HG03521 (cell line): ENCODE data around the gene SRC.

Experiments
- ATAC-seq: cut with Tn5 transposase; IDR thresholded peaks from one replicate; pipeline ENCODE4 v1.9.1; 2021; ENCODE audit warnings: mild to moderate bottlenecking, moderate library complexity; ENCODE audit not compliant: unreplicated experiment

SRC gene

GRCh38 chr20:37445041-37445440 is 99.1 kb downstream of the SRC start:
- no peak for ATAC-seq

- no peak for ATAC-seq
Observed at GRCh38 chr20:37446286-37447032, 100.5 kb downstream of the SRC start.

- ATAC-seq, result no peak
Observed at GRCh38 chr20:37447688-37448087, 101.7 kb downstream of the SRC start.

GRCh38 chr20:37449276-37449675 is 103.3 kb downstream of the SRC start:
- ATAC-seq, result no peak

- no peak for ATAC-seq
Observed at GRCh38 chr20:37450344-37450743, 104.4 kb downstream of the SRC start.

GRCh38 chr20:37451616-37452015 is 105.7 kb downstream of the SRC start:
- no peak for ATAC-seq

GRCh38 chr20:37452236-37452635 is 106.3 kb downstream of the SRC start:
- ATAC-seq, result no peak

- no peak for ATAC-seq
Observed at GRCh38 chr20:37453288-37453687, 107.3 kb downstream of the SRC start.

- ATAC-seq, result no peak
Observed at GRCh38 chr20:37453836-37454235, 107.9 kb downstream of the SRC start.

- no peak for ATAC-seq
Observed at GRCh38 chr20:37454636-37455385, 108.9 kb downstream of the SRC start.
